ENCODE measurements around the gene SESTD1. TPM values are rescaled to one million over a fixed set of nuclear protein-coding genes. Genes with fewer than 3 reads are reported as not detected.

The SESTD1 gene
- total and polyA plus RNA-seq, 2 experiments from 2014 or later = 34.7 to 44.0 TPM

GRCh38 chr2:179297927-179298326 lies 33.3 kb upstream of the SESTD1 start:
- no peaks in the 10 kb centered on the region for H3K4me1 ChIP-seq (ENCODE audit: insufficient read depth)
- H3K27me3 ChIP-seq = no peaks in the 10 kb centered on the region
- no peaks in the 10 kb centered on the region for H3K36me3 ChIP-seq (replicated peaks; ENCODE audit: insufficient read depth, low read depth)
- no peaks in the 10 kb centered on the region for H4K20me1 ChIP-seq (ENCODE audit: insufficient read depth, poor library complexity, severe bottlenecking)
- H3K9me3 ChIP-seq (ENCODE audit: low read depth) = no peaks in the 10 kb centered on the region
- H3K79me2 ChIP-seq = no peaks in the 10 kb centered on the region
- H3K27ac ChIP-seq = no peak overlapping the region
- no peaks in the 10 kb centered on the region for H3K9me2 ChIP-seq (replicated peaks; ENCODE audit: insufficient read depth)
- TF ChIP-seq EZH2phosphoT487 (IDR thresholded peaks at IDR 0.05; ENCODE audit: low read depth, severe bottlenecking, unreplicated experiment) (no peak), CTCF (IDR thresholded peaks at IDR 0.05; ENCODE audit: poor library complexity) (no peak), EZH2 (IDR thresholded peaks at IDR 0.05; ENCODE audit: borderline replicate concordance) (no peak)
- H2AFZ ChIP-seq = no peak overlapping the region
- no peak for DNase-seq (ENCODE audit: low spot score)
- no peak overlapping the region for H3K4me2 ChIP-seq
- no peak overlapping the region for H3K4me3 ChIP-seq
- 76% methylated on average over 2 of the region's 2 CpGs for WGBS (ENCODE audit: low lambda C conversion rate, missing lambda C conversion rate)

GRCh38 chr2:179290329-179290728 lies 25.7 kb upstream of the SESTD1 start:
- Histone ChIP-seq H3K36me3 (replicated peaks; ENCODE audit: insufficient read depth, low read depth) (no peaks in the 10 kb centered on the region), H2AFZ (no peak overlapping the region), H3K4me1 (ENCODE audit: insufficient read depth) (no peaks in the 10 kb centered on the region), H3K79me2 (no peaks in the 10 kb centered on the region), H4K20me1 (ENCODE audit: insufficient read depth, poor library complexity, severe bottlenecking) (no peaks in the 10 kb centered on the region), H3K27ac (no peak overlapping the region), H3K4me2 (no peak overlapping the region), H3K9me2 (replicated peaks; ENCODE audit: insufficient read depth) (no peaks in the 10 kb centered on the region), H3K27me3 (no peaks in the 10 kb centered on the region), H3K9me3 (ENCODE audit: low read depth) (no peaks in the 10 kb centered on the region), H3K4me3 (no peak overlapping the region)
- no peak for DNase-seq (ENCODE audit: low spot score)
- 100% methylated on average over 1 of the region's 1 CpG for WGBS (ENCODE audit: low lambda C conversion rate, missing lambda C conversion rate)
- TF ChIP-seq EZH2phosphoT487 (IDR thresholded peaks at IDR 0.05; ENCODE audit: low read depth, severe bottlenecking, unreplicated experiment) = no peak
- TF ChIP-seq EZH2 (IDR thresholded peaks at IDR 0.05; ENCODE audit: borderline replicate concordance) = no peak
- no peak for TF ChIP-seq CTCF (IDR thresholded peaks at IDR 0.05; ENCODE audit: poor library complexity)

- H2AFZ ChIP-seq = no peak overlapping the region
- H3K4me1 ChIP-seq (ENCODE audit: insufficient read depth) = no peaks in the 10 kb centered on the region
- no peaks in the 10 kb centered on the region for H3K79me2 ChIP-seq
- H4K20me1 ChIP-seq (ENCODE audit: insufficient read depth, poor library complexity, severe bottlenecking) = no peaks in the 10 kb centered on the region
- no peaks in the 10 kb centered on the region for H3K27me3 ChIP-seq
- no peaks in the 10 kb centered on the region for H3K36me3 ChIP-seq (replicated peaks; ENCODE audit: insufficient read depth, low read depth)
- no peaks in the 10 kb centered on the region for H3K9me3 ChIP-seq (ENCODE audit: low read depth)
- no peak overlapping the region for H3K4me2 ChIP-seq
- H3K9me2 ChIP-seq (replicated peaks; ENCODE audit: insufficient read depth) = no peaks in the 10 kb centered on the region
- TF ChIP-seq EZH2phosphoT487 (IDR thresholded peaks at IDR 0.05; ENCODE audit: low read depth, severe bottlenecking, unreplicated experiment) (no peak), EZH2 (IDR thresholded peaks at IDR 0.05; ENCODE audit: borderline replicate concordance) (no peak), CTCF (IDR thresholded peaks at IDR 0.05; ENCODE audit: poor library complexity) (no peak)
- no peak overlapping the region for H3K27ac ChIP-seq
- DNase-seq (ENCODE audit: low spot score) = no peak
- no peak overlapping the region for H3K4me3 ChIP-seq
Measured at GRCh38 chr2:179285060-179285459, 20.4 kb upstream of the SESTD1 start.
